Astrocyte (in vitro differentiated cells and primary cell): ENCODE results near the gene BEST2. TPM values are rescaled to one million over a fixed set of nuclear protein-coding genes. Genes with fewer than 3 reads are reported as not detected.

Source experiments
- DNase-seq: peaks from one replicate; pipeline ENCODE4 v3.0.0-alpha.2; 2010; ENCODE audit warnings: low read depth
- FAIRE-seq: peaks from 2 replicates; lab custom pipeline; 2011; peaks lifted over from hg19 to GRCh38; lab: Jason Lieb, UNC
- H2AFZ ChIP-seq: 2 replicates; pipeline ENCODE4 v1.6.0; 2012; ENCODE audit warnings: low read depth, low read length, inconsistent platforms
- H3K27ac ChIP-seq: 2 replicates; pipeline ENCODE4 v1.5.1; 2011; ENCODE audit warnings: low read depth, low read length, inconsistent platforms
- H3K27me3 ChIP-seq: 2 replicates; pipeline ENCODE4 v1.6.0; 2011; ENCODE audit warnings: low read length, inconsistent platforms; ENCODE audit not compliant: insufficient read depth
- H3K36me3 ChIP-seq: 2 replicates; pipeline ENCODE4 v1.5.1; 2011; ENCODE audit warnings: low read length, inconsistent platforms; ENCODE audit not compliant: insufficient read depth
- H3K4me1 ChIP-seq: 2 replicates; pipeline ENCODE4 v1.5.1; 2011; ENCODE audit warnings: low read length, inconsistent platforms; ENCODE audit not compliant: insufficient read depth
- H3K4me2 ChIP-seq: 2 replicates; pipeline ENCODE4 v1.6.0; 2012; ENCODE audit warnings: low read length, inconsistent platforms
- H3K4me3 ChIP-seq: 2 replicates; pipeline ENCODE4 v1.5.1; 2011; ENCODE audit warnings: low read depth, mild to moderate bottlenecking, low read length, inconsistent platforms; ENCODE audit not compliant: insufficient read depth
- H3K79me2 ChIP-seq: 2 replicates; pipeline ENCODE4 v1.6.0; 2012; ENCODE audit warnings: mild to moderate bottlenecking, low read length, inconsistent platforms; ENCODE audit not compliant: insufficient read depth
- H3K9ac ChIP-seq: 2 replicates; pipeline ENCODE4 v1.6.0; 2012; ENCODE audit warnings: mild to moderate bottlenecking, low read length, inconsistent platforms
- H3K9me3 ChIP-seq: 2 replicates; pipeline ENCODE4 v1.5.1; 2012; ENCODE audit warnings: low read depth, mild to moderate bottlenecking, low read length, inconsistent platforms; ENCODE audit not compliant: insufficient read depth
- H4K20me1 ChIP-seq: 2 replicates; pipeline ENCODE4 v1.6.0; 2012; ENCODE audit warnings: low read length, inconsistent platforms; ENCODE audit not compliant: insufficient read depth
- H3K27ac Mint-ChIP-seq: one replicate; pipeline ENCODE4 v1.8.0; 2021; ENCODE audit warnings: mild to moderate bottlenecking, mixed read lengths; ENCODE audit not compliant: unreplicated experiment
- H3K27me3 Mint-ChIP-seq: one replicate; pipeline ENCODE4 v1.8.0; 2021; ENCODE audit warnings: low read depth, mixed read lengths; ENCODE audit not compliant: unreplicated experiment
- H3K36me3 Mint-ChIP-seq: one replicate; pipeline ENCODE4 v1.8.0; 2021; ENCODE audit warnings: low read depth, mixed read lengths; ENCODE audit not compliant: unreplicated experiment
- H3K4me1 Mint-ChIP-seq: one replicate; pipeline ENCODE4 v1.8.0; 2021; ENCODE audit warnings: low read depth, mixed read lengths; ENCODE audit not compliant: unreplicated experiment
- H3K4me3 Mint-ChIP-seq: one replicate; pipeline ENCODE4 v1.8.0; 2021; ENCODE audit warnings: mild to moderate bottlenecking, moderate library complexity, mixed read lengths; ENCODE audit not compliant: unreplicated experiment
- H3K9me3 Mint-ChIP-seq: one replicate; pipeline ENCODE4 v1.8.0; 2021; ENCODE audit warnings: mild to moderate bottlenecking, mixed read lengths; ENCODE audit not compliant: unreplicated experiment
- CTCF ChIP-seq: IDR thresholded peaks from 2 replicates; pipeline ENCODE4 v1.5.1; 2011; ENCODE audit warnings: low read depth, mild to moderate bottlenecking, inconsistent platforms, low read length, moderate library complexity; ENCODE audit not compliant: insufficient read depth
- EZH2 ChIP-seq: IDR thresholded peaks from 2 replicates; pipeline ENCODE4 v1.6.1; 2012; ENCODE audit warnings: mild to moderate bottlenecking, low read length, inconsistent platforms; ENCODE audit not compliant: insufficient read depth
- total RNA-seq: library from RNA; stranded (reverse); gene quantifications from 2 replicates; pipeline ENCODE4 v1.2.1, GENCODE V29; 2021

The BEST2 gene
- total RNA-seq, 1 donor from 2014 or later, result not detected

- Mint-ChIP-seq H3K9me3 (no peaks in the 10 kb centered on the region), H3K4me1 (peaks cover 20% of the 10 kb centered on the region), H3K27me3 (no peaks in the 10 kb centered on the region), H3K4me3 (no peak overlapping the region), H3K36me3 (no peaks in the 10 kb centered on the region), H3K27ac (no peak overlapping the region)
- H2AFZ ChIP-seq, result peak overlapping the region; percentile 5
- no peaks in the 10 kb centered on the region for H3K27me3 ChIP-seq
- peak overlapping the region; percentile 6 for H3K4me2 ChIP-seq
- DNase-seq (no peak), FAIRE-seq (no peak)
- H3K9ac ChIP-seq, result peak overlapping the region; percentile 52
- peaks cover 56% of the 10 kb centered on the region for H3K4me1 ChIP-seq
- no peaks in the 10 kb centered on the region for H3K36me3 ChIP-seq
- H3K79me2 ChIP-seq, result no peaks in the 10 kb centered on the region
- H3K9me3 ChIP-seq, result no peaks in the 10 kb centered on the region
- TF ChIP-seq EZH2 (no peak), CTCF (no peak)
- peak overlapping the region; percentile 10 for H3K27ac ChIP-seq
- H3K4me3 ChIP-seq, result no peak overlapping the region
- no peaks in the 10 kb centered on the region for H4K20me1 ChIP-seq
Measured at GRCh38 chr19:12785431-12786031, 33.9 kb downstream of the BEST2 start.

GRCh38 chr19:12786141-12786870, 34.7 kb downstream of the BEST2 start:
- no peaks in the 10 kb centered on the region for H3K27me3 Mint-ChIP-seq
- Histone ChIP-seq H4K20me1 (no peaks in the 10 kb centered on the region), H3K4me3 (no peak overlapping the region), H3K4me1 (peaks cover 62% of the 10 kb centered on the region), H3K4me2 (no peak overlapping the region), H3K79me2 (no peaks in the 10 kb centered on the region), H3K9ac (no peak overlapping the region), H3K27me3 (no peaks in the 10 kb centered on the region), H3K9me3 (no peaks in the 10 kb centered on the region), H3K36me3 (no peaks in the 10 kb centered on the region), H2AFZ (no peak overlapping the region), H3K27ac (peak overlapping the region; percentile 10)
- H3K36me3 Mint-ChIP-seq, result no peaks in the 10 kb centered on the region
- no peak for DNase-seq
- FAIRE-seq, result no peak
- no peaks in the 10 kb centered on the region for H3K9me3 Mint-ChIP-seq
- no peak overlapping the region for H3K4me3 Mint-ChIP-seq
- peaks cover 25% of the 10 kb centered on the region for H3K4me1 Mint-ChIP-seq
- TF ChIP-seq EZH2 (no peak), CTCF (no peak)
- H3K27ac Mint-ChIP-seq, result no peak overlapping the region

GRCh38 chr19:12786952-12787351, 35.4 kb downstream of the BEST2 start:
- no peak for TF ChIP-seq EZH2
- no peak for TF ChIP-seq CTCF
- Mint-ChIP-seq H3K4me1 (peaks cover 25% of the 10 kb centered on the region), H3K4me3 (no peak overlapping the region), H3K27me3 (no peaks in the 10 kb centered on the region), H3K27ac (no peak overlapping the region), H3K36me3 (no peaks in the 10 kb centered on the region), H3K9me3 (no peaks in the 10 kb centered on the region)
- H3K27me3 ChIP-seq, result no peaks in the 10 kb centered on the region
- H3K36me3 ChIP-seq, result no peaks in the 10 kb centered on the region
- no peak overlapping the region for H2AFZ ChIP-seq
- no peak overlapping the region for H3K27ac ChIP-seq
- H4K20me1 ChIP-seq, result peaks cover 6% of the 10 kb centered on the region
- no peak for DNase-seq
- no peak for FAIRE-seq
- H3K9me3 ChIP-seq, result no peaks in the 10 kb centered on the region
- H3K4me3 ChIP-seq, result no peak overlapping the region
- no peak overlapping the region for H3K4me2 ChIP-seq
- H3K9ac ChIP-seq, result no peak overlapping the region
- peaks cover 6% of the 10 kb centered on the region for H3K79me2 ChIP-seq
- peaks cover 62% of the 10 kb centered on the region for H3K4me1 ChIP-seq
